Cardiac fibroblast (primary cell): ENCODE data around the gene ELAVL3.

Experiments
- DNase-seq, 2 donors: peaks; one replicate each; pipeline versions ENCODE4 v3.0.0 to v3.0.0-alpha.2; 2010; ENCODE audit warnings: low read depth in 2 of 2
- H3K4me3 ChIP-seq, 2 donors: replicated peaks in 1 of 2; 1 replicate in 1 of 2; 2 replicates in 1 of 2; pipeline ENCODE4 v1.5.1; 2011; ENCODE audit warnings: low read depth in 2 of 2, low read length in 2 of 2, mild to moderate bottlenecking in 2 of 2, moderate library complexity in 1 of 2
- CTCF ChIP-seq: IDR thresholded peaks from one replicate; pipeline ENCODE4 v1.5.1; 2011; ENCODE audit warnings: low read depth, mild to moderate bottlenecking, low read length, inconsistent platforms

ELAVL3 gene

GRCh38 chr19:11480715-11481533 lies at the start of gene ELAVL3:
TSS of gene ELAVL3 (minus strand) at chr19:11481046. CDS start at chr19:11480608, 438 bp downstream.
- no peak for TF ChIP-seq CTCF
- H3K4me3 ChIP-seq = no peak within 1 kb of the TSS
- no peak for DNase-seq

- DNase-seq = peak; percentile 88 to 90
- TF ChIP-seq CTCF = peak; percentile 34
- H3K4me3 ChIP-seq = no peak overlapping the region
These were observed 49.6 kb upstream of the ELAVL3 start for GRCh38 chr19:11530432-11530831.

GRCh38 chr19:11528551-11529341 lies 47.9 kb upstream of the ELAVL3 start, which contains the start of gene ECSIT:
TSS of gene ECSIT (minus strand) at chr19:11529134. CDS start at chr19:11519170, 9,964 bp downstream.
- peak within 1 kb of the TSS; percentile 86 to 91 for H3K4me3 ChIP-seq
- DNase-seq = peak; percentile 99
- no peak for TF ChIP-seq CTCF

- no peak overlapping the region for H3K4me3 ChIP-seq
- DNase-seq = no peak
- TF ChIP-seq CTCF = no peak
These were observed 38.3 kb upstream of the ELAVL3 start for GRCh38 chr19:11519138-11519537.

- DNase-seq = no peak
- H3K4me3 ChIP-seq = no peak overlapping the region
- no peak for TF ChIP-seq CTCF
These were observed 33.1 kb upstream of the ELAVL3 start for GRCh38 chr19:11513946-11514345.

- no peak for DNase-seq
- no peak overlapping the region for H3K4me3 ChIP-seq
- TF ChIP-seq CTCF = no peak
These were observed 29.6 kb upstream of the ELAVL3 start for GRCh38 chr19:11510444-11510843.
